GM12892 (cell line): ENCODE results near the gene MYLK.

Experiments
- DNase-seq: peaks from one replicate; pipeline ENCODE4 v3.0.0; 2011; ENCODE audit not compliant: insufficient read length
- FAIRE-seq: peaks from 2 replicates; lab custom pipeline; 2011; peaks lifted over from hg19 to GRCh38; lab: Jason Lieb, UNC
- POLR2A ChIP-seq: IDR thresholded peaks from 2 replicates; pipeline ENCODE4 v1.6.1; 2011; ENCODE audit warnings: low read depth, low read length, control low read depth
- POLR2AphosphoS5 ChIP-seq: IDR thresholded peaks from 2 replicates; pipeline ENCODE4 v1.6.1; 2011; ENCODE audit warnings: low read depth, low read length, control low read depth
- TAF1 ChIP-seq: IDR thresholded peaks from 2 replicates; pipeline ENCODE4 v1.6.1; 2011; ENCODE audit warnings: low read depth, mild to moderate bottlenecking, control low read depth, low read length, borderline replicate concordance

The MYLK gene

DNA sequence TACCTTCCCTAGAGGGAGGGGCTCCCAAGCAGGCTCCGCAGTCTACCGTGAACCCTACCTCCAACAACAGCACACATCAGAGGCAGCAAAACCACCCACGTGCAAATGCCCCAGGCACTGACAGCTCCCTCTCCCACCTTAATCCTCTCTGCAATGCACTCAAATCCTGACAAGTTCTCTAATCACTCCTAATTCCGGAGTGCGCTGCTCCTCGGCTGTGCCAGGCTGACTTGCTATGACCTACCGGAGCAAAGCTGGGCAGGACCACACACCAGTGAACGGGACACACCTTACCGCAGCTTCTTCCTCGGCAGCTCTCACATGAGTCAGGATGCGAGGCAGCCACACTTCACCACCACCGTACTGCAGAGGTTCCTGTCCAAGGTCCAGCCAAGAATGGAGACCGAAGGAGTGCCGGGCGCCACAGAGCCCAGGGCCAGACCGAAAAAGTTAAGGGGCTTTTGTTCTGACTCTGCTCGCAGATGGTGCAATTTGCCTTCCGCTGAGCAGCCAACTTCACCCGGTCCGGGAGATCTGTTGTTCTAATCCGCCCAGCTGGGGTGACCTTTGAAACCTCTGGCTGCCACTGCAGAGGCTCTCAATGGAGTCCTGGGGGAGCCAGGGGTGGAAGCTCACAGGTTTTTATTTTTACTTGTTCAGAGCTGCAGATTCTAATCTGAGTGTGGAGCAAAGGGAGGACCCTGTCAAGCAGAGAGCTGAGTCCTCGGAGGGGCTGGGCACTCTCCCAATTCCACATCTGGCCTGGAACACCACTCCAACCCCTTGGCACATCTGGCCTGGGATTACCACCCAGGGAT is 84.4 kb downstream of the MYLK start:
- TF ChIP-seq POLR2A (no peak), POLR2AphosphoS5 (no peak), TAF1 (no peak)
- FAIRE-seq = no peak
- DNase-seq = no peak

DNA sequence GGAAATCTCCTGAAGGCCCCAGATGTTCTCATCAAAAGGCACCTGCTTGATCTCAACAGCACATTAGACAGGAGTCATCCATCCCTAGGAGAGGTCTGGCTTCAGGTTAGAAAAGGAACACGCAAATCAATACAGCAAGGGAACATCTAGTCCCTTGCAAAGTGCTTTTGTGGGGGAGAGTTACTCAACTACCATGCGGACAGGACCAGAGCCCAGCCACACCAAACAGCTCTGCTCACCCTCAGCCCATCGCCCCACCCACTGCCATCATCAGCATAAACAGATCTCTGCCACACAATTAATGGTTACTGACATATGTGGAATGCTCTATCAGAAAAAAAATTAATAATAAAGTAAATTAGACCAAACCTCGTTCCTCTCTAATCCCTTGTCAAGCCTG is 85.6 kb downstream of the MYLK start:
- DNase-seq (no peak), FAIRE-seq (no peak)
- TF ChIP-seq POLR2A (no peak), POLR2AphosphoS5 (no peak), TAF1 (no peak)

DNA sequence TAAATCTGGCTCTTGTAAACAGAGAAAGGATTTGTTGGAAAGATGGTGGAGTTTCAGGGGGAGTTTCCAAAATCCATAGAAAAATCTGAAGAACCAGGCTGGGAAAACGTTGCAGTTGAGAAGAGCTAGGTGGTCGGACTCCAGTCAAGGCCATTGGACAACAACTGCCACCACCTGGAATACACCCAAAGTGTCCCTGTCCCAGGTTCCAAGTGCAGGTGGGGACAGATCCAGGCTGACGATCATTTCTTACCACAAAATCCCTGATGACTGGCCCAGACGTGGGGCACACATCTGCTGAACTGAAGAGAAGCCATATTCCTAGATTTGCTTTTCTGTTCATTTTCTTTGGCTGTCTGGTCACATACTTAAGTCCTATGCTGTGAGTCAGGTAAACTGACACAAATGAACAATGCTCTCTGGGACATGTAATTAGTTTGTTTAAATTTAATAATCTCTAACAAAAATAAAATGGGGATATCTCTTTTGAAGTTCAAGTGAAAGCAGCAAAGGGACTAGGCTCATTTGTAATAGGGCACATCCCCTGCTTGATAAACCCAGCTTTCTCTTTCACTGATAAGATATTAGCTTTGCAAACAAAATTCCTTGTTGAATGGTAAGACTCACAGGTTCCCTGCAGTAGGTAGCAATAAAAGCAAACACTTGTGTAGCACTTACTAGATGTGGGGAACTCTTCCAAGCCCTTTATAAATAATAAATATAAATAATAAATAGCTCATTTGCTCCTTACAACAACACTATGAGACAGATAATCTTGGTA is 88.5 kb downstream of the MYLK start:
- no peak for TF ChIP-seq POLR2AphosphoS5
- no peak for TF ChIP-seq POLR2A
- TF ChIP-seq TAF1 = no peak
- DNase-seq (no peak), FAIRE-seq (no peak)

DNA sequence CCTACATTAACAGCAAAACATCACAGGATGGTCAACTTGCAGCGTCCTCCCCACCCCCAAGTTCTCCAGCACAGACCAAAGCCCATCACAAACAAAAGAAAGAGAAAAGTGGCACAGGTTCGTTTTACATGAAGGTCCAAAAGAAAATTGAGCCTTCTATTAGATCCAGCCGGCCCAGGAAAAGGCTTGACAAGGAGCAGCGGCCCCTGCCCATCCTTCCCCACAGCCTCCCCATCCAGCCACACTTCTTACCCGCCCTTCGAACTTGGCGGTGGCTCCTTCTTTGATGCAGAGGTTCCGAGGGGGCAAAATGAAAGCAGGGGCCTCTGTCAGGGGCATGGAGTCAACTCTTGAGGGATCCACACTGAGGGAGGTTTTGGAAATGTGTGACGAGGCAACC is 90.7 kb downstream of the MYLK start:
- no peak for DNase-seq
- no peak for FAIRE-seq
- TF ChIP-seq TAF1 = no peak
- TF ChIP-seq POLR2AphosphoS5 = no peak
- no peak for TF ChIP-seq POLR2A

DNA sequence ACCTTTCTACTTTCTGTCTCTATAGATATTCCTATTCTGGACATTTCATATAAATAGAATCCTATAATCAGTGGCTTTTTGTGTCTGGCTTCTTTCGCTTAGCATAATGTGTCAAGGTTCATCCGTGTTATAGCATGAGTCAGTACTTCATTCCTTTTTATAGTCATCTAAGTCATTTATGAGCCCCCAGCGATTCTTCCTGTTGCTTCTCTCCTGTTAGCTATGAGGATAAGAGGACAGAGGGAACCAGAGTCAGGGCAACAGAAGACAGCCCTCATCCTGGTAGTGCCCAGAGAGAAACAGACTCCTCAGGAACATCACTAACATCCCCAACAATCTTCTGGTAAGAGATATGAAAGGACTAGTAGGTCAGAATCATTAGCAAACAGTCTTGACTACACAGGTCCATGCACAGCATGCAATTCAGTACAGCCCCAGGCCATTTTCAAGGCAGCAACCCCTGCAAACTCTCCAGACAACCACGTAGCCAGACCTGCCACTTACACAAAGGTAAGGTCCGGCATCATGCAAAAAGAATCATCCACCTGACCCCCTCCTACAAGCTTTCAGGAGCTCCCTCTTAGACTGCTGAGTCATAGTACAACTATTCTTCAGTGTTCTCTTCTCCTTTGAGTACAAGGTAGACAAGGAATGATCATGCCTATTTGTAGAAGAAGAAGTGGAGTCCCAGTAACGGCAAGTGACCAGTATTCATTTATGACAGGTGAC is 91.5 kb downstream of the MYLK start:
- TF ChIP-seq TAF1 = no peak
- no peak for TF ChIP-seq POLR2AphosphoS5
- TF ChIP-seq POLR2A = no peak
- no peak for FAIRE-seq
- no peak for DNase-seq

DNA sequence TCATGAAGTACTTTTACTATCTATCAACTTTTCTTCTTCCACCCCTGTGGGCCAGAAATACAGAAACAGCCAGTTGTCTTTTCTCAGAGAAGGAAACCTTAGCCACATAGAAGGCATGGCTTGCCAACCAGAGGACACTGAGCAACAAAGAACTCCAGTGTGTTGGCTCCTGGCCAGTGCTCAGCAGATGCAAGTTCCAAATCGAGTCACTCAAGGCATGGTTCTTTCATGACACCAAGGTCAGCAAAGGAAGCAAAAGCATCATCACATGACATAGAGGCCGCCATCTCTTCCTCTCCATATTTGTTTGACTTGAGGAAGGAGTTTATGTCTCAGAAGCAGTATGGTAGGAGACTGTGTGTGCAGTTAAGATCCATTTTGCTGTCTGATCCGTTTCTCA is 92.2 kb downstream of the MYLK start:
- no peak for TF ChIP-seq TAF1
- TF ChIP-seq POLR2AphosphoS5 = no peak
- no peak for TF ChIP-seq POLR2A
- no peak for FAIRE-seq
- DNase-seq = no peak

DNA sequence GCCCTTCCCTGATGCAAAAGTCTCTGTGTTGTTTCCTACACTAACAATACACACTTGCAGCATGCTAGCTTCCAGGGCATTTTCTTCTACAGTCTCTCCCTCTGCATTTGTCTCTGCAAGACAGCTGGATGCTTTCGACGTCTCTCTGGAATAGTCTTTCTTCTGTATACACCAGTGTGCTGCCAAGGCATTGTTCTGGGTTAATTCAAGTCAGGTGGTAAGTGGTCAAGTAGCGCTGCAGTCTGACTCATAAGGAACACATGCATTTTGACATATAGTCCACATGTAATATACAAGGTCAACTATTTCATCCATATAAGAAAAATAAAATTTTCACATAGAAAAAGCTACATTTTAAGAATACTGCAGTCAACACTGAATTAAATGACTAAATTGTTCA is 92.7 kb downstream of the MYLK start:
- no peak for FAIRE-seq
- TF ChIP-seq POLR2A = no peak
- no peak for TF ChIP-seq TAF1
- TF ChIP-seq POLR2AphosphoS5 = no peak
- DNase-seq = no peak

DNA sequence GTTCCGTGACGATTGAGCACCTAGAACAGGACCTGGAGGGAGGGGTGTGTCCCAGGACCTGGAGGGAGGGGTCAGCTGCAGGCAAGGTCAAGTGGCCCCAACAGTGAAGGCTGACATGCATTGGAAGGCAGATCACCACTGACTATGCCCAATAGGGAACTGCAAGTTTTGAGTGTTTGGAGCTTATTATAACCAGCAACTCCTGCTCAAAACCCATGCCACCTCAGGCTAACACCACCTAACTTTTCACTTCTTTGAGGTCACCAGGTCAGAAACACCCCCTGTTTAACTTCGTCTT is 93.1 kb downstream of the MYLK start:
- TF ChIP-seq POLR2A (no peak), TAF1 (no peak), POLR2AphosphoS5 (no peak)
- DNase-seq = no peak
- no peak for FAIRE-seq

DNA sequence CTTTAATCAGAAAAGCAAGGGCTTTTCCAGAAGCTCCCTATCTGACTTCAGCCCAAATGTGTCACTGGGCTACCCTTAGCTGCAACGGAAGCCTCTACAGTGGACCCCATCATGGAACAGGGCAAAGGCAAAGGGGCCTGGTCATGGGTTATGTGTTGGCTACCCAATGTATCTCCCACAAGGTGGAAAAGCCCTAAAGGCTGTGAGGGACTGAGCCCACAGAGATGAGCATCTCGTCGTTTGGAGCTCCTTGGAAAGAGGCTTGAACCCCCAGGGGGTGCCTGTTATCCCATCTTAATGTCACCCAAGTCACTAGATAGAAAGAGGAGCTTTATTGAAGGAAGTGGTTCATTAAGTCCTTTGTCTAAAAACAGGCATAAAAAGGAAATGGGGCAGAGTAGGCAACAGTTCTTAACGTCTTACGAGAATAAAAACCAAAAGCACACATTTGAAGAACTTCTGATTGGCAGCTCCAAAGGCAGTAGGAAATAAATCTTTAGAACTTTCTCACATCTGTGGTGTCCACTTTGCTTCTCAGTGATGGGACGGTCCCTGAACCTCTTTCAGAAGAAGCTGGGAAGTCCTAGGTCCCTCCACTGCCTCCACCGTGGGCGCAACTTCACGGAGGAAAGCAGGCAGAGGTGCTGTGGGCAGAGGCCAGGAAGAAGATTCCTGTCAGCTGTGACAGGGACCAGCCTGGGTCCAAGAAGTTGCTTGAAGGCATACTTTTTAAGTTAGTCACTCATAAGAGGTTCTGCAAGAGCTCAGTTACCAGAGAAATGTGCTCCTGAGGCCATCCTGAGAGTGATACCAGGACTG is 93.7 kb downstream of the MYLK start:
- DNase-seq (no peak), FAIRE-seq (no peak)
- no peak for TF ChIP-seq POLR2AphosphoS5
- TF ChIP-seq TAF1 = no peak
- TF ChIP-seq POLR2A = no peak

DNA sequence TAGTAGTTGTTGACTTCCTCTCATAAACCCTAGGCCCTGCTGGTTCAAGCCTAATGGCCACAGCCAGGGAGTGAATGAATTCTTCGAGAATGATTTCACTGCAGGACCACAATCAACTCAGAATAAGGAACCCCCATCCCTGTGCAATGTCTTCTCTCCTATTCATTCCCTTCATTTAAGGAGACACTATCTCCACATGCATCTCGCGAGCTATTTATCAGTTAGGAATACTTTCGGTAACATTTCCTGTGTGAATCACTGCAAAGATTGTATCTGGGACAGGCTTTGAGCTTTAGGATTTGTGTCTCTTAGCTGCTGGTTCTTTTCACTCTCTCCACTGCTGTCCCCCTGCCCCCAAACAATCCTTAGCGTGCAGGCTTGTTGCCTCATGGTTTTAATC is 94.4 kb downstream of the MYLK start:
- FAIRE-seq (no peak), DNase-seq (no peak)
- no peak for TF ChIP-seq POLR2AphosphoS5
- TF ChIP-seq TAF1 = no peak
- TF ChIP-seq POLR2A = no peak
